GM12874 (cell line): Measurements from ENCODE around the gene PDZD2.

Source experiments
- CTCF ChIP-seq: IDR thresholded peaks from 2 replicates; pipeline ENCODE4 v1.5.1; 2011; ENCODE audit warnings: low read depth, mild to moderate bottlenecking, control low read depth, low read length, moderate library complexity; ENCODE audit not compliant: insufficient read depth

PDZD2 gene

DNA sequence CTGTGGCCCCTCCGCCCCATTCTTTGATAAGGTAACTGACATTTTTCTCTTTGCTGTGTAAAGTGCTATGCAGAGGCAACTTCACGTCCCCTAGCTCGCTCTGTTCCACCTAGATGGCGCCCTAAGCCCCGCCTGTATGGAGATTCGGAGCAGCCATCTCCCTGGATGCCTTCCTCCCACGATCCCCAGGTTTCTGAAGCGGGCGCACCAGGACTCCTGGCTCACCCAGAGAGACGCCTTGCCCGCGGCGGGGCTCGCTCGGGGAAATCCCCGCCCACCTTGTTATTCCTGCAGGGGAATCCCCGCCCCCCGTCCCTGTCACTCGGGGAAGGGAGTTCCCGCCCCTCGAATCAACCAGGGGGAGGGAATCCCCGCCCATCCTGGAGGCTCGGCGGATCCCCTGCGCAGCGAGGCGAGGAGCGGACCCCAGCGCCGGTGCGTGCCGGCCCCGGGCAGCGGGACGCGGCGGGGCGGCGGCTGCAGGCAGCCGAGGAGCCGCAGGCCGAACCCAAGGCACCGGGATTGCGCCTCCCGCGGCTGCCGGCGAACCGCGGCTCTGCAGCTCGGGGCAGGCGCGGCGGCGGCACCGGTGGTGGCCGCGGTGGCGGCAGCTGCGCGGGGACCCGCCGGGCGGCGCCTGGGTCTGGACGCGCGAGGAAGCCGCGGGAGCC, at the start of gene PDZD2:
PDZD2 (plus strand) TSS at position 384 of the 671 bp plus-strand sequence.
- peak; percentile 45; the same call in 1 of the 2 replicates for TF ChIP-seq CTCF

- no peak for TF ChIP-seq CTCF
Measured at GRCh38 chr5:31593665-31594064, 45.3 kb upstream of the PDZD2 start.

GRCh38 chr5:31596354-31596753, 42.6 kb upstream of the PDZD2 start:
- TF ChIP-seq CTCF: no peak

DNA sequence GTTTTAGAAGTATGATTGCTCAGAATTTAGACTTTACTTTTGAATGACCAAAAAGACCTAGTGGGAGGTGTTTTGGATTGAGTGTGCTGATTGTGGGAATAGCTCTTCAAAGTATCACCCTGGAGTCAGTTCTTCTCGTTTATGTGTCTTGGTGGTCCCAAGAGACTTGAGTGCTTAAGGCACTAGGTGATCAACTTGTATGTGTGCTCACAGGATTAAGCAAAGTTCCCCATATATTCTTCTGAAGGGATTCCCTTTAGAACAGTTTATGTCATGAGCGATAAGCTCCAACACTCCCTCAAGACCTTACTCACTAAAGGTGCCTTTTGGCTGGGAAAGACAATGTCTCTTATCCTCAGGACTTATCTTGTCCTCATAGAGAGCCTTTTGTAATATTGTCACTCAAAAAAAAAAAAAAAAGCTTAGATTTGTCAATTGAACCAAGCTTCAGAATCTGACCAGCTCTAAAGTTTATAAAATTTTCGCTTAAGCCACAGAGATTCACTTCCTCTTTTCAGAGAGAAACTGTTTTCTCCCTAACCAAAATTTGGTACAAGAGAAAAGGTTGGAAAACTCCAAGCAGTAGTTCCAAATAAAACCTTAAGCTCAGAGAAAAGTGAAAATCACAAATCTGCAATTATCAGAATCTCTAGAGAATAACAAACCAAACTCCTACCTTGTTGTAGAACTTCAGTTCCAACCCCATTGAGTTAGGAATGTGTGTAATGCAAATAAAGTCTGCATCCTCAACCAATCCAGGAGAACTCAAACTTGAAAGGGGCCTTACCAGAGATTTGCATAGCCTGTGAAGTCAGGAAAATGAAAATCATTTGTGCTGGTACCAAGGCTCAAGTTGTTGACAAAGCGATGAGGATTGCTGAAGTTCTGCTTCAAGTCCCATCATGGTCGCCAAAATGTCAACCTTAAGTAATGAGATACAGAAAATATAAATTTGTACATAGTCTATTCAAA, 40.0 kb upstream of the PDZD2 start:
- TF ChIP-seq CTCF: no peak

DNA sequence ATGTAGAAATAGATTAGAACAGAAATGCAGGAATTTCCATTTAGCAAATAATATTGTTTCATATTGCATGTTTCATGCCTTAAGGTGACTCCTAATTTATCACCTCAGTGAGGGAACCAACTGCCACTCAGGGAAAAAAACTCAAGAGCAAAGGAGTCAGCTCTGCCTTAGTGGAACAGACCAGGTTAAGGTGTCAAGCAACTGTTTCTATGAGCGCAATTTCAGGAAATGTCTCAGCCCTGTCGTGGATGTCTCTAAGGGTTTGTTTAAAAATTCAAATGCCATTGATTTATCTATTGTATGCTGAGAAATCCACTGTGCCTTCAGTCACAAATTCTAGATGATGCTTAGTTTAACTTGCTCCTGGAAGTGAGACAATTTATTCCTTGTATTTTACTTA, 34.7 kb upstream of the PDZD2 start:
- no peak for TF ChIP-seq CTCF

GRCh38 chr5:31604644-31605043, 34.3 kb upstream of the PDZD2 start:
- TF ChIP-seq CTCF: no peak

GRCh38 chr5:31605920-31606319, 33.0 kb upstream of the PDZD2 start:
- no peak for TF ChIP-seq CTCF
